Caco-2 (cell line): ENCODE data around the gene PAX5. TPM values are rescaled to one million over a fixed set of nuclear protein-coding genes. Genes with fewer than 3 reads are reported as not detected.
A peak's percentile ranks its signal among the peaks of the same experiment; 100 is the strongest.

Experiments used
- BruUV-seq: library from RNA; stranded (reverse); fragments of 400-500 nt; replicated peaks from 2 replicates; lab custom pipeline; 2021; lab: Mats Ljungman, UMichigan
- CTCF ChIA-PET: fragments of 300-600 bp; sonication (Branson Sonifier 250); formaldehyde crosslinking; loops from one replicate; lab custom pipeline; 2022; ENCODE audit warnings: antibody characterized with exemption; lab: Charles Lee
- POLR2A ChIA-PET: fragments of 300-600 bp; sonication (Branson Sonifier 250); formaldehyde crosslinking; loops from one replicate; lab custom pipeline; 2022; ENCODE audit warnings: antibody characterized with exemption; lab: Charles Lee
- DNase-seq, 2 experiments: peaks; one replicate each; pipeline versions ENCODE4 v3.0.0 to v3.0.0-alpha.2; 2020 to 2022
- H3K27me3 ChIP-seq: replicated peaks from 2 replicates; pipeline ENCODE4 v1.6.0; 2011; ENCODE audit warnings: low read length; ENCODE audit not compliant: control insufficient read depth, insufficient read depth
- H3K36me3 ChIP-seq: 2 replicates; pipeline ENCODE4 v1.5.1; 2011; ENCODE audit warnings: low read length; ENCODE audit not compliant: control insufficient read depth, insufficient read depth
- H3K4me1 ChIP-seq: fragments of 250-450 bp; sonication (Bioruptor Pico); 2 replicates; pipeline ENCODE4 v1.5.1; 2020; ENCODE audit warnings: mild to moderate bottlenecking
- H3K4me3 ChIP-seq: 2 replicates; pipeline ENCODE4 v1.5.1; 2011; ENCODE audit warnings: low read depth, mild to moderate bottlenecking, control low read depth, low read length
- H3K9me3 ChIP-seq: fragments of 250-450 bp; sonication (Bioruptor Pico); 2 replicates; pipeline ENCODE4 v1.5.1; 2020; ENCODE audit warnings: mild to moderate bottlenecking, moderate library complexity
- H3K27ac Mint-ChIP-seq: one replicate; pipeline ENCODE4 v1.8.0; 2022; ENCODE audit warnings: mixed read lengths; ENCODE audit not compliant: unreplicated experiment
- H3K27me3 Mint-ChIP-seq: one replicate; pipeline ENCODE4 v1.8.0; 2022; ENCODE audit warnings: mixed read lengths; ENCODE audit not compliant: insufficient read depth, unreplicated experiment
- H3K36me3 Mint-ChIP-seq: one replicate; pipeline ENCODE4 v1.8.0; 2022; ENCODE audit warnings: mild to moderate bottlenecking, mixed read lengths; ENCODE audit not compliant: insufficient read depth, unreplicated experiment
- H3K4me1 Mint-ChIP-seq: one replicate; pipeline ENCODE4 v1.8.0; 2022; ENCODE audit warnings: low read depth, mixed read lengths; ENCODE audit not compliant: unreplicated experiment
- H3K4me3 Mint-ChIP-seq: one replicate; pipeline ENCODE4 v1.8.0; 2022; ENCODE audit warnings: mild to moderate bottlenecking, moderate library complexity, mixed read lengths; ENCODE audit not compliant: unreplicated experiment
- H3K9me3 Mint-ChIP-seq: one replicate; pipeline ENCODE4 v1.8.0; 2022; ENCODE audit warnings: mixed read lengths; ENCODE audit not compliant: unreplicated experiment
- CTCF ChIP-seq, 2 experiments: fragments of 200-600 bp in 1 of 2; IDR thresholded peaks; 1 replicate in 1 of 2; 2 replicates in 1 of 2; pipeline versions ENCODE4 v1.5.1 to v1.8.0; 2011 to 2022; ENCODE audit warnings: antibody characterized with exemption in 1 of 2, control low read depth in 1 of 2, inconsistent platforms in 1 of 2, low read depth in 1 of 2, low read length in 1 of 2, mild to moderate bottlenecking in 1 of 2, moderate library complexity in 1 of 2; ENCODE audit not compliant: insufficient read depth in 1 of 2, severe bottlenecking in 1 of 2, unreplicated experiment in 1 of 2
- intact Hi-C: fragments of 100-400 bp; cut with micrococcal nuclease; formaldehyde crosslinking; loops from one replicate; pipeline ENCODE4 v1.10.0; 2022; ENCODE audit not compliant: unreplicated experiment
- total RNA-seq: library from RNA; stranded (reverse); gene quantifications from 2 replicates; pipeline ENCODE4 v1.2.3, GENCODE V29; 2022

The PAX5 gene
- total RNA-seq, 1 experiment from 2014 or later = not detected

GRCh38 chr9:36924071-36924470, 110.0 kb downstream of the PAX5 start:
- H3K9me3 Mint-ChIP-seq = no peaks in the 10 kb centered on the region
- no peaks in the 10 kb centered on the region for H3K36me3 ChIP-seq
- no peak overlapping the region for H3K4me3 Mint-ChIP-seq
- DNase-seq = peak in 1 of 2 experiments; percentile 36
- no peaks in the 10 kb centered on the region for H3K27me3 ChIP-seq
- H3K27me3 Mint-ChIP-seq = no peaks in the 10 kb centered on the region
- intact Hi-C loops = no loop called here
- POLR2A ChIA-PET = no interaction called here
- peak overlapping the region; percentile 33 for H3K27ac Mint-ChIP-seq
- CTCF ChIA-PET = no interaction called here
- no peak overlapping the region for H3K4me3 ChIP-seq
- H3K36me3 Mint-ChIP-seq = no peaks in the 10 kb centered on the region
- no TSS peak for BruUV-seq
- TF ChIP-seq CTCF (IDR thresholded peaks at IDR 0.05; ENCODE audit: insufficient read depth in 1 of 2, low read depth in 1 of 2, low read length in 1 of 2, severe bottlenecking in 1 of 2, unreplicated experiment in 1 of 2) = no peak
- peaks cover 9% of the 10 kb centered on the region; the same call in 1 of the 2 replicates for H3K4me1 ChIP-seq
- no peaks in the 10 kb centered on the region for H3K9me3 ChIP-seq
- peaks cover 15% of the 10 kb centered on the region for H3K4me1 Mint-ChIP-seq

GRCh38 chr9:36923025-36923625, 110.9 kb downstream of the PAX5 start:
- no peaks in the 10 kb centered on the region for H3K9me3 ChIP-seq
- Mint-ChIP-seq H3K27me3 (no peaks in the 10 kb centered on the region), H3K36me3 (no peaks in the 10 kb centered on the region)

GRCh38 chr9:36922548-36922947, 111.5 kb downstream of the PAX5 start:
- intact Hi-C loops = no loop called here
- no peak for TF ChIP-seq CTCF (IDR thresholded peaks at IDR 0.05; ENCODE audit: insufficient read depth in 1 of 2, low read depth in 1 of 2, low read length in 1 of 2, severe bottlenecking in 1 of 2, unreplicated experiment in 1 of 2)
- ChIA-PET CTCF (interaction anchor here (0.5 kb wide), 1 partner anchor 9 kb away, joined by 3 read pairs; no protein-coding TSS in a partner anchor), POLR2A (no interaction called here)
- Mint-ChIP-seq H3K4me3 (no peak overlapping the region), H3K9me3 (no peaks in the 10 kb centered on the region), H3K36me3 (no peaks in the 10 kb centered on the region), H3K27me3 (no peaks in the 10 kb centered on the region), H3K27ac (peak overlapping the region; percentile 53), H3K4me1 (peaks cover 11% of the 10 kb centered on the region)
- peaks cover 9% of the 10 kb centered on the region; the same call in 1 of the 2 replicates for H3K4me1 ChIP-seq
- no peaks in the 10 kb centered on the region for H3K27me3 ChIP-seq
- no peak overlapping the region for H3K4me3 ChIP-seq
- no TSS peak for BruUV-seq
- DNase-seq = no peak
- no peaks in the 10 kb centered on the region for H3K9me3 ChIP-seq
- no peaks in the 10 kb centered on the region for H3K36me3 ChIP-seq

More at GRCh38 chr9:36923025-36923625, 110.9 kb downstream of the PAX5 start:
- Histone ChIP-seq H3K4me3 (no peak overlapping the region), H3K36me3 (no peaks in the 10 kb centered on the region), H3K27me3 (no peaks in the 10 kb centered on the region), H3K4me1 (peaks cover 9% of the 10 kb centered on the region; the same call in 1 of the 2 replicates)
- intact Hi-C loops = no loop called here
- BruUV-seq = no TSS peak
- ChIA-PET POLR2A (no interaction called here), CTCF (no interaction called here)
- Mint-ChIP-seq H3K4me1 (peaks cover 11% of the 10 kb centered on the region), H3K9me3 (no peaks in the 10 kb centered on the region), H3K4me3 (no peak overlapping the region), H3K27ac (no peak overlapping the region)
- no peak for DNase-seq
- TF ChIP-seq CTCF (IDR thresholded peaks at IDR 0.05; ENCODE audit: insufficient read depth in 1 of 2, low read depth in 1 of 2, low read length in 1 of 2, severe bottlenecking in 1 of 2, unreplicated experiment in 1 of 2) = no peak
